PFSK-1 (cell line): ENCODE data around the gene NKX6-1.

Experiments used
- FOXP2 ChIP-seq: optimal IDR thresholded peaks from 2 replicates; pipeline ENCODE3; 2011; ENCODE audit warnings: borderline replicate concordance, control low read depth, inconsistent platforms; ENCODE audit not compliant: insufficient read depth; ENCODE audit errors: extremely low read length, extremely low read depth
- POLR2AphosphoS5 ChIP-seq: IDR thresholded peaks from 2 replicates; pipeline ENCODE4 v1.6.1; 2012; ENCODE audit warnings: low read depth, mild to moderate bottlenecking, control low read depth, low read length, moderate library complexity
- REST ChIP-seq, 2 experiments: IDR thresholded peaks; 2 replicates each; pipeline versions ENCODE4 v1.6.1 to v1.8.0; 2011 to 2012; ENCODE audit warnings: low read depth in 2 of 2, low read length in 2 of 2, control low read depth in 1 of 2, inconsistent platforms in 1 of 2, mild to moderate bottlenecking in 1 of 2, moderate library complexity in 1 of 2; ENCODE audit not compliant: insufficient read depth in 1 of 2
- SIN3A ChIP-seq: IDR thresholded peaks from 2 replicates; pipeline ENCODE4 v1.6.1; 2012; ENCODE audit warnings: mild to moderate bottlenecking, low read length, moderate library complexity, borderline replicate concordance; ENCODE audit not compliant: insufficient read depth
- TAF1 ChIP-seq: IDR thresholded peaks from 2 replicates; pipeline ENCODE4 v1.6.1; 2012; ENCODE audit warnings: low read length, control low read depth, borderline replicate concordance; ENCODE audit not compliant: insufficient read depth

DNA sequence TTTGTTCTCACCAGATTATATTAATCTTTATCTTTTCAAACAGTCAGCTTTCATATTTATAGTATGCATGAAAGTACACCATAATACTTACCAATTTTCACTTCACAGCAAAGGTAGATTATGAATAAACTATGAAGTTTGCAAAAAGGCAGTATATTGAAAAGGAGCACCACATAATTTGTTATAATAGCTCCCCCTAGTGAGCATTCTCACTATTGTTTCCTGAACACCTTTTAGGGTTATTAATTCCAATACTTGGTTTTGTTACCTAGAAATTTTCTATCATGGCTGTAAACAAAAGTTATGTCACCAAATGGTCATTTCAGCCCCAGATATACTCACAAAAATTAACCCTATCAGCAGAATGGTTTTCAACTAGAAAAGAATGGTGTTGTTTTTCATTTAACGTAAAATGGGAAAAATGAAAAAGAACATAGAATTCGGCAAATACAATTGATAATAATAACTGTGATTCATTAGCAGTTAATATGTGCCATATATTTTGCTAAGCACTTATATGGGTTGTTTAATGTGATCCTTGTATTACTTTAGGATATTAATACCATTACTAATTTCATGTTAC lies 30.2 kb upstream of the NKX6-1 start:
- no peak for TF ChIP-seq REST (IDR thresholded peaks at IDR 0.05; ENCODE audit: insufficient read depth in 1 of 2, low read depth in 2 of 2, low read length in 2 of 2)
- TF ChIP-seq POLR2AphosphoS5, result no peak
- TF ChIP-seq TAF1, result no peak
- TF ChIP-seq SIN3A, result no peak
- no peak for TF ChIP-seq FOXP2
